Measurements from ENCODE around the gene DIP2A. TPM values are rescaled to one million over a fixed set of nuclear protein-coding genes. Genes with fewer than 3 reads are reported as not detected.

Gene DIP2A
- total RNA-seq, 1 donor from 2014 or later: 27.9 TPM

DNA sequence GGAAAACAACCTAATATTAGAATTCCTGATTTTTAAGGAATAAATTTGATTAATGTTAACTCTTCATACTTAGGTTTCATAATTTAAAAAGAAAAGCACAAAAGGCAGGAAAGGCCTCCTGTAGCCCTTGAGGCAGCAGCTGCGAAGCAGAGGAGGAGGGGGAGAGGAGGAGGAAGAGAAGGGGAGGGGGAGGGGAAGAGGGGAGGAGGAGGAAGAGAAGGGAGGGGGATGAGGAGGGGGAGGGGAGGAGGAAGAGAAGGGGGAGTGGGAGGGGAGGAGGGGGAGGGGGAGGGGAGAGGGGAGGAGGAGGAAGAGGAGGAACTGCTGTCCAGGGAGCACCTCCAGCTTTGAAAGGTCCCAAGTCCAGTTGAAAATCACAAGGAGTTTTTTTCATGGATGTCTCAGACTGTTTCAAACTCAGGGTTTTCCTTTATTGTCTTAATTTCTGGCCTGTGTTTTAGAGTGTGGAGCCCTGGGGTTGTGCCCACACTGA lies 35.1 kb upstream of the DIP2A start:
- Mint-ChIP-seq H3K27me3 (ENCODE audit: low read depth) (no peaks in the 10 kb centered on the region), H3K27ac (ENCODE audit: unreplicated experiment) (no peak overlapping the region), H3K4me3 (ENCODE audit: unreplicated experiment) (no peak overlapping the region), H3K36me3 (ENCODE audit: low read depth) (peaks cover 14% of the 10 kb centered on the region), H3K4me1 (ENCODE audit: low read depth) (no peaks in the 10 kb centered on the region), H3K9me3 (ENCODE audit: low read depth) (no peaks in the 10 kb centered on the region)
- DNase-seq (ENCODE audit: low spot score): no peak
- TF ChIP-seq, protein P1, sequence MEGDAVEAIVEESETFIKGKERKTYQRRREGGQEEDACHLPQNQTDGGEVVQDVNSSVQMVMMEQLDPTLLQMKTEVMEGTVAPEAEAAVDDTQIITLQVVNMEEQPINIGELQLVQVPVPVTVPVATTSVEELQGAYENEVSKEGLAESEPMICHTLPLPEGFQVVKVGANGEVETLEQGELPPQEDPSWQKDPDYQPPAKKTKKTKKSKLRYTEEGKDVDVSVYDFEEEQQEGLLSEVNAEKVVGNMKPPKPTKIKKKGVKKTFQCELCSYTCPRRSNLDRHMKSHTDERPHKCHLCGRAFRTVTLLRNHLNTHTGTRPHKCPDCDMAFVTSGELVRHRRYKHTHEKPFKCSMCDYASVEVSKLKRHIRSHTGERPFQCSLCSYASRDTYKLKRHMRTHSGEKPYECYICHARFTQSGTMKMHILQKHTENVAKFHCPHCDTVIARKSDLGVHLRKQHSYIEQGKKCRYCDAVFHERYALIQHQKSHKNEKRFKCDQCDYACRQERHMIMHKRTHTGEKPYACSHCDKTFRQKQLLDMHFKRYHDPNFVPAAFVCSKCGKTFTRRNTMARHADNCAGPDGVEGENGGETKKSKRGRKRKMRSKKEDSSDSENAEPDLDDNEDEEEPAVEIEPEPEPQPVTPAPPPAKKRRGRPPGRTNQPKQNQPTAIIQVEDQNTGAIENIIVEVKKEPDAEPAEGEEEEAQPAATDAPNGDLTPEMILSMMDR (IDR thresholded peaks at IDR 0.05): no peak

DNA sequence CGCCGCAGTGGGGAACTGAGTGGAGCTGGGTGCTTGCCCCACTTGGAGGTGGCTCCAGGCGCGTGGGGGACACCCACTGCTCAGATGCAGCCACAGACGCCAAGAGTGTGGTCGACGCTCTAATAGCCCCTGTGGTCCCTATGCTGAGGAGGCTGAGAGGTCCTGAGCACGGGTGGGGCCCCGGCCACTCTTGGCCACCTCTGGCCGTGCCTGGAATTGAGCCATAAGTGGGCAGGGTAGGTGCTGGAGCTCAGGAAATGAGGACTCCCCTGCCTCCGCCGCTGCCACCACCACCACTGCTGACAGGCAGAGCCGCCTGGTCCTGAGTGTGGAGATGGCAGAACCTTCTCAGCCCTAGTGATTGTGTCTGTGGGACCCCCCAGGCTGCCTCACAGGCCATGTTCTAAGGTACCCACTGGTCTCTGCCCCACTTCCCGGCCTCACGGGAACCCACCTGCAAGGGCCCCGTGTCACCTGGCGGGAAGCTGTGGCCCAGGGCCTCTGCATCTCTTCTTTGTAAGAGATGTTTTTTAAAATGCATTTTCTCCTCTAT lies 34.6 kb upstream of the DIP2A start:
- TF ChIP-seq, protein P1 (IDR thresholded peaks at IDR 0.05): no peak
- DNase-seq (ENCODE audit: low spot score): peak; percentile 62
- Mint-ChIP-seq H3K36me3 (ENCODE audit: low read depth) (peaks cover 10% of the 10 kb centered on the region), H3K4me1 (ENCODE audit: low read depth) (no peaks in the 10 kb centered on the region), H3K27ac (ENCODE audit: unreplicated experiment) (no peak overlapping the region), H3K27me3 (ENCODE audit: low read depth) (no peaks in the 10 kb centered on the region), H3K9me3 (ENCODE audit: low read depth) (no peaks in the 10 kb centered on the region), H3K4me3 (ENCODE audit: unreplicated experiment) (no peak overlapping the region)

DNA sequence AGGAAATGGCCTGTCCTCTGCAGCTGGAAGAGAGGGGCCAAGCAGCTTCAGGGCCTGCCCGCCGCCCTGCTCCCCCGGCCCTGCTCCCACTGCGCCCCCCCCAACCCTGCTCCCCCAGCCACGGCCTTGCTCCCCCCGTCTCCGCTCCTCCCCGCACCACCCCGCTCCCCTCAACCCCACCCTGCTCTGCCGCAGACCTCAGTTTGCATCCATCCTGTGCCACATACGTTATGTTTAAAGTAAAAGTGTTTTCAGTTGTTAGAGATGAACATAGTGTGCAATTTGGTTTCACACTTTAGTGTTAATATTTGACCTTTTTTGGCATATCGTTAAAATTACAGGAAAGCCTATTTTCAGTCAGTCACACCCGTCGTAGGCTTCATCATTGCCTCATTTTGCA lies 34.1 kb upstream of the DIP2A start:
- H3K9me3 Mint-ChIP-seq (ENCODE audit: low read depth): no peaks in the 10 kb centered on the region
- H3K27ac Mint-ChIP-seq (ENCODE audit: unreplicated experiment): no peak overlapping the region
- no peak overlapping the region for H3K4me3 Mint-ChIP-seq (ENCODE audit: unreplicated experiment)
- peak; percentile 27 for DNase-seq (ENCODE audit: low spot score)
- H3K36me3 Mint-ChIP-seq (ENCODE audit: low read depth): peaks cover 6% of the 10 kb centered on the region
- TF ChIP-seq, protein P1 (IDR thresholded peaks at IDR 0.05): no peak
- no peaks in the 10 kb centered on the region for H3K4me1 Mint-ChIP-seq (ENCODE audit: low read depth)
- no peaks in the 10 kb centered on the region for H3K27me3 Mint-ChIP-seq (ENCODE audit: low read depth)

DNA sequence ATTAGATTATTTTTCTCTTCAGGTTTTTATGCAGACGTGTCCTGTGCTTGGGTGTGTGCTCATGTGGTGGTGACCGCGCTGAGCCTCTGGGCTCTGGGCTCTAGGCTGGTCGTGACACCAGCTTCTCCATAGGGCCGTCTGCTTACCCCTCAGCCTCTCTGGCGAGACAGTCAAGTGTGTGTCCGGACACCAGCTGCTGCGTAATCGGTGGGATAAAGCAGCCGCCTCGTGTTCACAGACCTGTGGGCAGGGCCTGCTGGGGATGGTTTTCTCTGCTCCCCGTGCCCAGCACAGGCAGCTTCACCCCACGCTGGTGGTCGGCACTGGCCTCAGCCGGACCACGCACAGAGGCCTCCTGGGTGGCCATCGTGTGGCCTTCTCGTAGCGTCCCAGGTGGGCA lies 33.6 kb upstream of the DIP2A start:
- no peak overlapping the region for H3K27ac Mint-ChIP-seq (ENCODE audit: unreplicated experiment)
- no peak overlapping the region for H3K4me3 Mint-ChIP-seq (ENCODE audit: unreplicated experiment)
- peak; percentile 68 for DNase-seq (ENCODE audit: low spot score)
- TF ChIP-seq, protein P1 (IDR thresholded peaks at IDR 0.05): no peak
- H3K36me3 Mint-ChIP-seq (ENCODE audit: low read depth): peaks cover 8% of the 10 kb centered on the region
- no peaks in the 10 kb centered on the region for H3K4me1 Mint-ChIP-seq (ENCODE audit: low read depth)
- H3K27me3 Mint-ChIP-seq (ENCODE audit: low read depth): no peaks in the 10 kb centered on the region
- H3K9me3 Mint-ChIP-seq (ENCODE audit: low read depth): no peaks in the 10 kb centered on the region

DNA sequence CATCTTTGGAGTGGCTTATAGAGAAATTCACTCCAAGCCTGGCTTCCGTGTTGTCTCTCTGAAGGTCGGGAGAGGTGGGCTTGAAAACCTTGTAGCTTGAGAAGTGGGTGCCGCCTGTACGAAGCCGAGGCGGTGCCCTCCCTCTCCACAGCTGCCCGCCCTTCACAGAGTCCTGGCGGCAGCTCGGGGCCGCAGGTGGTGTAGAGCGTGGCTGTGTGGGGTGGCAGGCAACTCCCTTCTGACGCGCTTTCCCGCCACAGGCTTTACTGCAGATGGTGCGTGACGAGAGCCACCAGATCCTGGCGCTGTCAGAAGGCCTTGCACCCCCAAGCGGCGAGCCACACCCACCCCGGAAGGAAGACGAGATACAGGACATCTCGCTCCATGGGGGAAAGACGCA lies 33.1 kb upstream of the DIP2A start:
- no peak overlapping the region for H3K27ac Mint-ChIP-seq (ENCODE audit: unreplicated experiment)
- TF ChIP-seq, protein P1 (IDR thresholded peaks at IDR 0.05): no peak
- H3K36me3 Mint-ChIP-seq (ENCODE audit: low read depth): peaks cover 7% of the 10 kb centered on the region
- DNase-seq (ENCODE audit: low spot score): peak; percentile 82
- no peaks in the 10 kb centered on the region for H3K9me3 Mint-ChIP-seq (ENCODE audit: low read depth)
- no peaks in the 10 kb centered on the region for H3K4me1 Mint-ChIP-seq (ENCODE audit: low read depth)
- no peak overlapping the region for H3K4me3 Mint-ChIP-seq (ENCODE audit: unreplicated experiment)
- H3K27me3 Mint-ChIP-seq (ENCODE audit: low read depth): no peaks in the 10 kb centered on the region

All from chondrocyte (in vitro differentiated cells).